ENCODE data around the gene CFI.

CFI gene

DNA sequence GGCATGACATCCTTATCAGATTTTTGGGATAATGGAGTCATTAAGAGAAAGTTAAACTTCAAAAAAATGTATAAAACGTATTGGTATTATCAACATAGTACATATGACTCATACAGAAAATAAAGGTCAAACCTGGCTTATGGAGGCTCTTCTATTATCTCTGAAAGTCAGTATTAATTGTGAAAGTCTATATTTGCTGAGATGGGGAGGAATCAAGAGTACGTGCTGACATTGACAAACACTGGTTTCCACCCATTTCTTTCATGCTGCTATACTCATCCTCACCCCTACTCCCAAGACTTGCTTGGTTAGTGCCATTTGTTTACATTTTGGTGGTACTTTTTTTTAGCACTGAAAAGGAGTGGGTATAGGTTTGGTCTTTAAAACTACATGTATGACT is 41.1 kb downstream of the CFI start:
- ATAC-seq (ENCODE audit: insufficient read depth, low read depth) (no peak), DNase-seq (no peak)
- Histone ChIP-seq H4K20me1 (ENCODE audit: insufficient read depth, low read length) (no peaks in the 10 kb centered on the region), H3K4me1 (ENCODE audit: insufficient read depth, low read length) (no peaks in the 10 kb centered on the region), H3K9me3 (ENCODE audit: insufficient read depth, low read length, severe bottlenecking) (no peaks in the 10 kb centered on the region), H3K27me3 (ENCODE audit: insufficient read depth, low read length, poor library complexity) (no peaks in the 10 kb centered on the region), H3K9ac (ENCODE audit: low read depth, low read length) (no peak overlapping the region), H3K4me2 (ENCODE audit: insufficient read depth, low read length) (no peak overlapping the region), H3K27ac (ENCODE audit: low read length) (no peak overlapping the region), H3K79me2 (ENCODE audit: insufficient read depth, low read length) (no peaks in the 10 kb centered on the region), H3K4me3 (ENCODE audit: low read depth in 1 of 2, low read length in 2 of 2) (no peak overlapping the region), H2AFZ (ENCODE audit: low read depth, low read length) (no peak overlapping the region), H3K36me3 (ENCODE audit: insufficient read depth, low read length) (no peaks in the 10 kb centered on the region)
- TF ChIP-seq, protein P1, sequence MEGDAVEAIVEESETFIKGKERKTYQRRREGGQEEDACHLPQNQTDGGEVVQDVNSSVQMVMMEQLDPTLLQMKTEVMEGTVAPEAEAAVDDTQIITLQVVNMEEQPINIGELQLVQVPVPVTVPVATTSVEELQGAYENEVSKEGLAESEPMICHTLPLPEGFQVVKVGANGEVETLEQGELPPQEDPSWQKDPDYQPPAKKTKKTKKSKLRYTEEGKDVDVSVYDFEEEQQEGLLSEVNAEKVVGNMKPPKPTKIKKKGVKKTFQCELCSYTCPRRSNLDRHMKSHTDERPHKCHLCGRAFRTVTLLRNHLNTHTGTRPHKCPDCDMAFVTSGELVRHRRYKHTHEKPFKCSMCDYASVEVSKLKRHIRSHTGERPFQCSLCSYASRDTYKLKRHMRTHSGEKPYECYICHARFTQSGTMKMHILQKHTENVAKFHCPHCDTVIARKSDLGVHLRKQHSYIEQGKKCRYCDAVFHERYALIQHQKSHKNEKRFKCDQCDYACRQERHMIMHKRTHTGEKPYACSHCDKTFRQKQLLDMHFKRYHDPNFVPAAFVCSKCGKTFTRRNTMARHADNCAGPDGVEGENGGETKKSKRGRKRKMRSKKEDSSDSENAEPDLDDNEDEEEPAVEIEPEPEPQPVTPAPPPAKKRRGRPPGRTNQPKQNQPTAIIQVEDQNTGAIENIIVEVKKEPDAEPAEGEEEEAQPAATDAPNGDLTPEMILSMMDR (IDR thresholded peaks at IDR 0.05; ENCODE audit: borderline replicate concordance, extremely low read depth, low read length, poor library complexity, severe bottlenecking) = no peak
- TF ChIP-seq EZH2 (IDR thresholded peaks at IDR 0.05; ENCODE audit: borderline replicate concordance, low read depth, low read length, severe bottlenecking) = no peak

DNA sequence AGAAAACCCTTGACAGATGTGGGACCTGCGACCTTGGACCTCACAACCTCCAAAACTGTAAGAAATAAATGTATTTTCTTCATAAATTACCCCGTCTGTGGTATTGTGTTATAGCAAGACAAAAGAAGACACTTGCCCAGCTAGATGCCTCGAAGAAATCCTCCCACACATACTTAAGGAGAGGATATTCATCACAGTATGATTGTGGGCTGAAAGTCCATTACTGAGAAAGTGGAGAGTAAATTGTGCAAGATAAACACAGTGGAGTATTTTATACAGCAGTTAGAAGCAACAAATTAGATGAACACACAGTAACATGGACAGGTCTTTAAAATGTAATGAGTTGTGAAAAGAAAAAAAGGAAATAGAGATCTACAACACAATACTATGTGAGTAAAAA is 46.1 kb downstream of the CFI start:
- Histone ChIP-seq H3K9me3 (ENCODE audit: insufficient read depth, low read length, severe bottlenecking) (no peaks in the 10 kb centered on the region), H3K27me3 (ENCODE audit: insufficient read depth, low read length, poor library complexity) (peaks cover 5% of the 10 kb centered on the region), H3K9ac (ENCODE audit: low read depth, low read length) (no peak overlapping the region), H3K4me2 (ENCODE audit: insufficient read depth, low read length) (no peak overlapping the region), H3K4me1 (ENCODE audit: insufficient read depth, low read length) (no peaks in the 10 kb centered on the region), H2AFZ (ENCODE audit: low read depth, low read length) (no peak overlapping the region), H4K20me1 (ENCODE audit: insufficient read depth, low read length) (no peaks in the 10 kb centered on the region), H3K27ac (ENCODE audit: low read length) (no peak overlapping the region), H3K36me3 (ENCODE audit: insufficient read depth, low read length) (no peaks in the 10 kb centered on the region), H3K4me3 (ENCODE audit: low read depth in 1 of 2, low read length in 2 of 2) (no peak overlapping the region), H3K79me2 (ENCODE audit: insufficient read depth, low read length) (no peaks in the 10 kb centered on the region)
- DNase-seq = no peak
- TF ChIP-seq, protein P1 (IDR thresholded peaks at IDR 0.05; ENCODE audit: borderline replicate concordance, extremely low read depth, low read length, poor library complexity, severe bottlenecking) = no peak
- no peak for TF ChIP-seq EZH2 (IDR thresholded peaks at IDR 0.05; ENCODE audit: borderline replicate concordance, low read depth, low read length, severe bottlenecking)
- ATAC-seq (ENCODE audit: insufficient read depth, low read depth) = no peak

DNA sequence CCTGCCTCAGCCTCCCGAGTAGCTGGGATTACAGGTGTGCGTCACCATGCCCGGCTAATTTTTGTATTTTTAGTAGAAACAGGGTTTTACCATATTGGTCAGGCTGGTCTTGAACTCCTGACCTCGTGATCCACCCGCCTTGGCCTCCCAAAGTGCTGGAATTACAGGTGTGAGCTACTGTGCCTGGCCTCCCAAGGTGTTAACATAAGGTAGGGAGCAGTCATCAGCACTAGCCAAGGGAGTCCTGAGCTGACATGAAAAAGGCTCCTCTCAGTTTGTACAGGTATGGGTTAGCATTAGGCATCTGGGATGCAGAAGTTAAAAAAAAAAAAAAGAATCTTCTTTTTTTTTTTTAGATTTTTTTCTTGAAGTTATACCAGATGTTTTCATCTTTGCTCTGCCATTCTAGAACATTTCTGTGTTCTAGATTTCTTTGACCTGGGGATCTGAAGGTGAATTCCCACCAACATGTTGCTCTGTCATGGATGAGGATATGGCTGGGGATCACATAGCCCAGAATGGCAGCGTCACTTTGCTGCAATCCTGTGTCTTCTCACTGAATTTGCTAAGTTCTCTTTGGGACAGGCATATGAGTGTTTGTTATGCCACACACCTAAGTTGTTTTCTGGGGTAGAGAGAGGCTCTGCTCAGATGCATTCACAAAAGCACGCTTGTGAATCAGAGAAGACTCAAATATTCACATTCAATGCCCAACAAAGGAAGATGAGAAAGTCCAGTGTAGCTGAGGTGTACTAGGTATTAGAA is 47.5 kb downstream of the CFI start:
- TF ChIP-seq, protein P1 (IDR thresholded peaks at IDR 0.05; ENCODE audit: borderline replicate concordance, extremely low read depth, low read length, poor library complexity, severe bottlenecking) = no peak
- no peak for TF ChIP-seq EZH2 (IDR thresholded peaks at IDR 0.05; ENCODE audit: borderline replicate concordance, low read depth, low read length, severe bottlenecking)
- no peak for DNase-seq
- H3K4me1 ChIP-seq (ENCODE audit: insufficient read depth, low read length) = no peaks in the 10 kb centered on the region

More for the DNA sequence above, 47.5 kb downstream of the CFI start:
- Histone ChIP-seq H3K9ac (ENCODE audit: low read depth, low read length) (no peak overlapping the region), H3K36me3 (ENCODE audit: insufficient read depth, low read length) (no peaks in the 10 kb centered on the region), H3K79me2 (ENCODE audit: insufficient read depth, low read length) (no peaks in the 10 kb centered on the region), H3K4me3 (ENCODE audit: low read depth in 1 of 2, low read length in 2 of 2) (no peak overlapping the region), H3K27ac (ENCODE audit: low read length) (no peak overlapping the region), H4K20me1 (ENCODE audit: insufficient read depth, low read length) (no peaks in the 10 kb centered on the region), H2AFZ (ENCODE audit: low read depth, low read length) (peak overlapping the region; percentile 13; the same call in 1 of the 2 replicates), H3K27me3 (ENCODE audit: insufficient read depth, low read length, poor library complexity) (peaks cover 5% of the 10 kb centered on the region), H3K9me3 (ENCODE audit: insufficient read depth, low read length, severe bottlenecking) (no peaks in the 10 kb centered on the region), H3K4me2 (ENCODE audit: insufficient read depth, low read length) (no peak overlapping the region)
- peak; percentile 49; the same call in 1 of the 3 replicates for ATAC-seq (ENCODE audit: insufficient read depth, low read depth)
